Transverse colon (tissue), 4 donors: Measurements from ENCODE around the gene CELA2A. TPM values are rescaled to one million over a fixed set of nuclear protein-coding genes. Genes with fewer than 3 reads are reported as not detected.
"Not testable (repeated sequence)": the region's sequence is repeated elsewhere in the genome, so short reads cannot be mapped to it uniquely, and the experiment has no call there.

ENCODE experiments used
- DNase-seq: peaks from one replicate; pipeline ENCODE4 v3.0.0-alpha.2; 2019
- H3K27ac ChIP-seq, 4 donors: fragments of 200-600 bp; sonication (generic); 2 replicates each; pipeline ENCODE4 v1.5.1; 2016 to 2018; ENCODE audit warnings: inconsistent platforms in 4 of 4
- H3K27me3 ChIP-seq: fragments of 200-600 bp; sonication (generic); 2 replicates; pipeline ENCODE4 v1.5.1; 2017; ENCODE audit warnings: inconsistent platforms
- H3K36me3 ChIP-seq, 4 donors: fragments of 200-600 bp; sonication (generic); 2 replicates each; pipeline ENCODE4 v1.5.1; 2017 to 2019; ENCODE audit warnings: inconsistent platforms in 4 of 4
- H3K4me1 ChIP-seq, 4 donors: fragments of 200-600 bp; sonication (generic); 2 replicates each; pipeline ENCODE4 v1.5.1; 2017 to 2020; ENCODE audit warnings: inconsistent platforms in 4 of 4
- H3K4me3 ChIP-seq, 4 donors: fragments of 200-600 bp; sonication (generic); 1 replicate in 1 of 4; 2 replicates in 3 of 4; pipeline versions ENCODE4 v1.5.1 to v1.6.1; 2017 to 2019; ENCODE audit warnings: inconsistent platforms in 4 of 4
- H3K9me3 ChIP-seq, 2 donors: fragments of 200-600 bp; sonication (generic); 2 replicates each; pipeline ENCODE4 v1.5.1; 2017 to 2019; ENCODE audit warnings: inconsistent platforms in 2 of 2
- EP300 ChIP-seq: sonication (generic); formaldehyde crosslinking; IDR thresholded peaks from one replicate; pipeline ENCODE4 v1.6.1; 2017; ENCODE audit warnings: antibody characterized with exemption, low read depth
- POLR2A ChIP-seq: fragments of 450-650 bp; IDR thresholded peaks from one replicate; pipeline ENCODE4 v1.6.1; 2016; ENCODE audit warnings: antibody characterized with exemption, mild to moderate bottlenecking, moderate library complexity
- POLR2AphosphoS5 ChIP-seq, 3 donors: sonication (generic); formaldehyde crosslinking; IDR thresholded peaks; one replicate each; pipeline ENCODE4 v1.6.1; 2016; ENCODE audit warnings: antibody characterized with exemption in 3 of 3
- WGBS, 2 donors: methylation state at CpG; one replicate each; pipeline ENCODE4 v1.1.5; 2018; ENCODE audit warnings: low coverage in 1 of 2; 5-methylcytosine and 5-hydroxymethylcytosine counted together
- in situ Hi-C, 4 donors: fragments of 200-750 bp; cut with MboI; loops; one replicate each; pipeline versions ENCODE4 v1.15.0 to v1.15.1; 2017; ENCODE audit warnings: low sequenced_read_pairs in 3 of 4, low pct_ligation_motif_present in 1 of 4, low pct_unique_long_range_greater_than_20kb in 1 of 4
- intact Hi-C: fragments of 100-400 bp; cut with DNase I; formaldehyde crosslinking; loops from one replicate; pipeline ENCODE4 v1.15.1; 2023; ENCODE audit warnings: low total_unique reads
- total RNA-seq, 4 donors: library from RNA; depleted of rRNA; stranded (reverse); fragments of >200 nt; gene quantifications; one replicate each; pipeline ENCODE4 v1.1.0, GENCODE V29; 2016
- TF ChIP-seq, protein P1 (sequence below), 5 experiments: fragments of 200-600 bp in 3 of 5; fragments of 450-650 bp in 2 of 5; sonication (generic) in 3 of 5; IDR thresholded peaks; 1 replicate in 2 of 5; 2 replicates in 3 of 5; pipeline ENCODE4 v1.5.1; 2016 to 2017; ENCODE audit warnings: antibody characterized with exemption in 5 of 5, inconsistent platforms in 3 of 5, mild to moderate bottlenecking in 2 of 5, moderate library complexity in 1 of 5

Gene CELA2A
- total RNA-seq, 4 donors from 2014 or later: not detected

GRCh38 chr1:15433471-15433870, 23.1 kb upstream of the CELA2A start:
- Histone ChIP-seq H3K27ac (no peak overlapping the region), H3K27me3 (no peaks in the 10 kb centered on the region), H3K36me3 (peaks cover 0 to 6% (median 0%) of the 10 kb centered on the region in 4 donors), H3K4me3 (no peak overlapping the region), H3K9me3 (no peaks in the 10 kb centered on the region), H3K4me1 (peaks cover 0 to 21% (median 4%) of the 10 kb centered on the region in 4 donors)
- WGBS, 2 donors: 86% methylated on average over 9 of the region's 9 CpGs; no CpG with 5 or more reads in 1 of the 2 donors
- TF ChIP-seq, protein P1, sequence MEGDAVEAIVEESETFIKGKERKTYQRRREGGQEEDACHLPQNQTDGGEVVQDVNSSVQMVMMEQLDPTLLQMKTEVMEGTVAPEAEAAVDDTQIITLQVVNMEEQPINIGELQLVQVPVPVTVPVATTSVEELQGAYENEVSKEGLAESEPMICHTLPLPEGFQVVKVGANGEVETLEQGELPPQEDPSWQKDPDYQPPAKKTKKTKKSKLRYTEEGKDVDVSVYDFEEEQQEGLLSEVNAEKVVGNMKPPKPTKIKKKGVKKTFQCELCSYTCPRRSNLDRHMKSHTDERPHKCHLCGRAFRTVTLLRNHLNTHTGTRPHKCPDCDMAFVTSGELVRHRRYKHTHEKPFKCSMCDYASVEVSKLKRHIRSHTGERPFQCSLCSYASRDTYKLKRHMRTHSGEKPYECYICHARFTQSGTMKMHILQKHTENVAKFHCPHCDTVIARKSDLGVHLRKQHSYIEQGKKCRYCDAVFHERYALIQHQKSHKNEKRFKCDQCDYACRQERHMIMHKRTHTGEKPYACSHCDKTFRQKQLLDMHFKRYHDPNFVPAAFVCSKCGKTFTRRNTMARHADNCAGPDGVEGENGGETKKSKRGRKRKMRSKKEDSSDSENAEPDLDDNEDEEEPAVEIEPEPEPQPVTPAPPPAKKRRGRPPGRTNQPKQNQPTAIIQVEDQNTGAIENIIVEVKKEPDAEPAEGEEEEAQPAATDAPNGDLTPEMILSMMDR (IDR thresholded peaks at IDR 0.05): no peak
- TF ChIP-seq POLR2AphosphoS5 (IDR thresholded peaks at IDR 0.05) (no peak), EP300 (no peak), POLR2A (no peak)
- intact Hi-C loops: loop anchor here (10.0 kb wide), 1 partner anchor 309 kb away; no protein-coding TSS in a partner anchor
- in situ Hi-C loops: loop anchor here in 3 of 4 donors (5.0 to 25.0 kb wide), 3 partner anchors 99 to 296 kb away; no protein-coding TSS in a partner anchor
- no peak for DNase-seq

- not testable (repeated sequence) for H3K27me3 ChIP-seq, H3K9me3 ChIP-seq, DNase-seq, H3K4me3 ChIP-seq, H3K27ac ChIP-seq, H3K36me3 ChIP-seq
- 51% methylated on average over 8 of the region's 8 CpGs; no CpG with 5 or more reads in 1 of the 2 donors for WGBS, 2 donors
- intact Hi-C loops (loop anchor here (10.0 kb wide), 1 partner anchor 310 kb away; no protein-coding TSS in a partner anchor), in situ Hi-C loops (loop anchor here in 3 of 4 donors (5.0 to 25.0 kb wide), 3 partner anchors 100 to 297 kb away; no protein-coding TSS in a partner anchor)
- peaks cover 0 to 21% (median 4%) of the 10 kb centered on the region in 4 donors for H3K4me1 ChIP-seq
Measured at GRCh38 chr1:15434739-15435138, 21.8 kb upstream of the CELA2A start.

- no peak for DNase-seq
- intact Hi-C loops: loop anchor here (10.0 kb wide), 1 partner anchor 311 kb away; no protein-coding TSS in a partner anchor
- Histone ChIP-seq H3K9me3 (no peaks in the 10 kb centered on the region), H3K4me1 (peaks cover 0 to 13% (median 4%) of the 10 kb centered on the region in 4 donors), H3K27me3 (no peaks in the 10 kb centered on the region), H3K36me3 (no peaks in the 10 kb centered on the region), H3K27ac (no peak overlapping the region), H3K4me3 (no peak overlapping the region)
- in situ Hi-C loops: loop anchor here in 3 of 4 donors (10.0 to 25.0 kb wide), 2 partner anchors 101 to 298 kb away; no protein-coding TSS in a partner anchor
- 89 to 90% methylated on average over 8 to 17 of the region's 17 CpGs for WGBS, 2 donors
- TF ChIP-seq, protein P1 (IDR thresholded peaks at IDR 0.05): no peak
- no peak for TF ChIP-seq EP300
- no peak for TF ChIP-seq POLR2AphosphoS5 (IDR thresholded peaks at IDR 0.05)
- no peak for TF ChIP-seq POLR2A
Measured at GRCh38 chr1:15435239-15436077, 21.1 kb upstream of the CELA2A start.

- Histone ChIP-seq H3K9me3 (no peaks in the 10 kb centered on the region), H3K4me3 (no peak overlapping the region), H3K36me3 (no peaks in the 10 kb centered on the region), H3K27ac (no peak overlapping the region), H3K4me1 (peaks cover 0 to 8% (median 4%) of the 10 kb centered on the region in 4 donors), H3K27me3 (no peaks in the 10 kb centered on the region)
- WGBS, 2 donors: 92% methylated on average over 2 to 6 of the region's 6 CpGs
- no peak for DNase-seq
- TF ChIP-seq POLR2AphosphoS5 (IDR thresholded peaks at IDR 0.05): no peak
- in situ Hi-C loops: loop anchor here in 3 of 4 donors (10.0 to 25.0 kb wide), 2 partner anchors 102 to 300 kb away; no protein-coding TSS in a partner anchor
- intact Hi-C loops: loop anchor here (10.0 kb wide), 1 partner anchor 312 kb away; no protein-coding TSS in a partner anchor
Measured at GRCh38 chr1:15436881-15437442, 19.6 kb upstream of the CELA2A start.

- in situ Hi-C loops (loop anchor here in 3 of 4 donors (10.0 to 25.0 kb wide), 2 partner anchors 105 to 302 kb away; no protein-coding TSS in a partner anchor), intact Hi-C loops (loop anchor here (10.0 kb wide), 1 partner anchor 315 kb away; no protein-coding TSS in a partner anchor)
- no peak overlapping the region for H3K4me3 ChIP-seq
- no peak overlapping the region for H3K27ac ChIP-seq
- 92 to 100% methylated on average over 6 to 14 of the region's 14 CpGs for WGBS, 2 donors
- DNase-seq: no peak
- no peaks in the 10 kb centered on the region for H3K9me3 ChIP-seq
- no peaks in the 10 kb centered on the region for H3K27me3 ChIP-seq
- no peaks in the 10 kb centered on the region for H3K36me3 ChIP-seq
- no peaks in the 10 kb centered on the region for H3K4me1 ChIP-seq
- TF ChIP-seq, protein P1 (IDR thresholded peaks at IDR 0.05): no peak
- TF ChIP-seq POLR2A: no peak
- TF ChIP-seq POLR2AphosphoS5 (IDR thresholded peaks at IDR 0.05): no peak
- no peak for TF ChIP-seq EP300
Measured at GRCh38 chr1:15439325-15439724, 17.2 kb upstream of the CELA2A start.
